ENCODE results near the gene OCRL. TPM values are rescaled to one million over a fixed set of nuclear protein-coding genes. Genes with fewer than 3 reads are reported as not detected.

Gene OCRL
- total and polyA plus RNA-seq, 2 of the 4 experiments (the other 2 are of a cell fraction) = 19.4 to 20.6 TPM

GRCh38 chrX:129585167-129585566, 45.1 kb downstream of the OCRL start:
- dilution Hi-C loops (cut with HindIII; ENCODE audit: low sequenced_read_pairs, unreplicated experiment) = no loop called here

More at GRCh38 chrX:129585167-129585566, 45.1 kb downstream of the OCRL start:
- ATAC-seq (ENCODE audit: low read depth) (peak; percentile 38), DNase-seq (no peak)
- peaks cover 3% of the 10 kb centered on the region; the same call in 1 of the 2 replicates for H3K27me3 ChIP-seq (ENCODE audit: control insufficient read depth, insufficient read depth, low read length)
- H2AK9ac ChIP-seq (replicated peaks; ENCODE audit: low read depth, low read length, poor library complexity) = no peak overlapping the region
- H3K79me1 ChIP-seq (ENCODE audit: low read depth in 1 of 2, low read length in 2 of 2) = no peaks in the 10 kb centered on the region; a peak in 1 of 4 replicates
- H2AFZ ChIP-seq (replicated peaks; ENCODE audit: low read length, poor library complexity) = no peak overlapping the region
- no peak overlapping the region; the same call in 1 of the 2 replicates for H3K9ac ChIP-seq (ENCODE audit: low read depth, low read length)
- no peak overlapping the region for H2BK15ac ChIP-seq (ENCODE audit: low read depth, low read length)
- POLR2A ChIA-PET (ENCODE audit: unreplicated experiment) = no interaction called here
- H3K23ac ChIP-seq (ENCODE audit: low read depth, low read length) = peak overlapping the region; percentile 59; the same call in 1 of the 2 replicates
- H4K91ac ChIP-seq (ENCODE audit: insufficient read depth, low read depth, low read length) = peak overlapping the region; percentile 41; the same call in 1 of the 2 replicates
- H4K5ac ChIP-seq (ENCODE audit: low read depth, low read length) = peak overlapping the region; percentile 63; the same call in 1 of the 2 replicates
- no CpG with 5 or more reads among the region's 1 CpG for WGBS, 2 experiments (ENCODE audit: extremely low coverage in 2 of 2, insufficient read length in 1 of 2)
- H2BK120ac ChIP-seq (ENCODE audit: low read depth, low read length) = peak overlapping the region; percentile 64
- H3K14ac ChIP-seq (replicated peaks; ENCODE audit: low read depth, low read length) = 0 out of 2 replicates have a peak overlapping the region, but pooled peaks have one; percentile 68
- intact Hi-C loops (cut with micrococcal nuclease) (no loop called here), in situ Hi-C loops (cut with MboI; ENCODE audit: low sequenced_read_pairs) (no loop called here)
- H3K4ac ChIP-seq (ENCODE audit: low read depth, low read length) = 0 out of 2 replicates have a peak overlapping the region, but pooled peaks have one; percentile 29
- H3K9me1 ChIP-seq (ENCODE audit: insufficient read depth, low read length) = no peaks in the 10 kb centered on the region; the same call in none of the 2 replicates
- H3K4me1 ChIP-seq (ENCODE audit: control insufficient read depth, insufficient read depth, low read length) = peaks cover 5% of the 10 kb centered on the region
- peaks cover 14% of the 10 kb centered on the region for H3K36me3 ChIP-seq (ENCODE audit: control insufficient read depth, insufficient read depth, low read length)
- no peaks in the 10 kb centered on the region for H3K9me3 ChIP-seq (ENCODE audit: control insufficient read depth, insufficient read depth, low read length)
- BruUV-seq (replicated peaks) = no TSS peak
- 0 out of 2 replicates have a peak overlapping the region, but pooled peaks have one; percentile 39 for H2AK5ac ChIP-seq (ENCODE audit: low read depth, low read length)
- H4K8ac ChIP-seq (ENCODE audit: low read depth in 2 of 2, low read length in 2 of 2) = peak overlapping the region; percentile 8 to 21; a peak in 1 of 4 replicates
- H3K56ac ChIP-seq (ENCODE audit: extremely low read depth, insufficient read depth, low read length) = no peak overlapping the region; the same call in 1 of the 2 replicates
- H4K20me1 ChIP-seq (ENCODE audit: insufficient read depth, low read length) = no peaks in the 10 kb centered on the region
- H3K27ac ChIP-seq (ENCODE audit: insufficient read depth, low read length) = peak overlapping the region; percentile 80
- H3K4me2 ChIP-seq (ENCODE audit: low read depth, low read length) = peak overlapping the region; percentile 34; the same call in 1 of the 2 replicates
- H2BK5ac ChIP-seq (ENCODE audit: low read depth, low read length, poor library complexity, severe bottlenecking) = peak overlapping the region; percentile 88
- peak overlapping the region; percentile 20; the same call in 1 of the 2 replicates for H3K18ac ChIP-seq (ENCODE audit: low read depth, low read length)
- H2BK20ac ChIP-seq (ENCODE audit: low read depth, low read length) = peak overlapping the region; percentile 49
- CTCF ChIA-PET = no interaction called here
- H3K4me3 ChIP-seq (ENCODE audit: insufficient read depth, low read depth, low read length) = no peak overlapping the region
- TF ChIP-seq CHD1 (IDR thresholded peaks at IDR 0.05; ENCODE audit: low read depth, low read length) (no peak), FOS (IDR thresholded peaks at IDR 0.05; ENCODE audit: low read depth, low read length) (no peak), MXI1 (IDR thresholded peaks at IDR 0.05; ENCODE audit: borderline replicate concordance, low read depth, low read length) (no peak), MAFK (IDR thresholded peaks at IDR 0.05; ENCODE audit: low read depth, low read length) (no peak), ELK1 (IDR thresholded peaks at IDR 0.05; ENCODE audit: borderline replicate concordance, low read depth, low read length) (no peak), CTCF (conservative IDR thresholded peaks at IDR 0.05; ENCODE audit: low read depth, low read length) (no peak), RAD21 (IDR thresholded peaks at IDR 0.05; ENCODE audit: low read length) (no peak), SMC3 (IDR thresholded peaks at IDR 0.05; ENCODE audit: low read depth, low read length) (no peak), NFE2L2 (IDR thresholded peaks at IDR 0.05; ENCODE audit: low read depth, low read length) (no peak), RCOR1 (IDR thresholded peaks at IDR 0.05; ENCODE audit: insufficient replicate concordance, low read length) (no peak), USF2 (IDR thresholded peaks at IDR 0.05; ENCODE audit: low read depth, low read length) (no peak), BHLHE40 (IDR thresholded peaks at IDR 0.05; ENCODE audit: low read depth, low read length) (no peak)

Data from IMR-90 (cell line).